Progenitor cell of endocrine pancreas (in vitro differentiated cells): ENCODE results near the gene EFCAB5. TPM values are rescaled to one million over a fixed set of nuclear protein-coding genes. Genes with fewer than 3 reads are reported as not detected.
"Not testable (repeated sequence)": the region's sequence is repeated elsewhere in the genome, so short reads cannot be mapped to it uniquely, and the experiment has no call there.

Experiments used
- DNase-seq: peaks from one replicate; pipeline ENCODE4 v3.0.0; 2021; ENCODE audit warnings: low spot score; ENCODE audit not compliant: unreplicated experiment
- H3K27ac Mint-ChIP-seq: 2 replicates; pipeline ENCODE4 v1.8.0; 2021; ENCODE audit warnings: mild to moderate bottlenecking, moderate library complexity, mixed read lengths
- H3K27me3 Mint-ChIP-seq: 2 replicates; pipeline ENCODE4 v1.8.0; 2021; ENCODE audit warnings: mixed read lengths
- H3K36me3 Mint-ChIP-seq: 2 replicates; pipeline ENCODE4 v1.8.0; 2022; ENCODE audit warnings: mixed read lengths; ENCODE audit not compliant: insufficient read depth
- H3K4me1 Mint-ChIP-seq: 2 replicates; pipeline ENCODE4 v1.8.0; 2021; ENCODE audit warnings: low read depth, mixed read lengths
- H3K4me3 Mint-ChIP-seq: 2 replicates; pipeline ENCODE4 v1.8.0; 2021; ENCODE audit warnings: low read depth, mild to moderate bottlenecking, moderate library complexity, mixed read lengths
- H3K9me3 Mint-ChIP-seq: 2 replicates; pipeline ENCODE4 v1.8.0; 2021; ENCODE audit warnings: low read depth, mixed read lengths
- CTCF ChIP-seq: fragments of 200-600 bp; sonication (generic); IDR thresholded peaks from one replicate; pipeline ENCODE4 v1.5.0; 2021; ENCODE audit warnings: antibody characterized with exemption, mild to moderate bottlenecking; ENCODE audit not compliant: unreplicated experiment
- total RNA-seq: library from RNA; stranded (reverse); gene quantifications from 2 replicates; pipeline ENCODE4 v1.2.1, GENCODE V29; 2021

Gene EFCAB5
- total RNA-seq, 1 donor from 2014 or later = not detected

GRCh38 chr17:30116661-30117551 lies 175.5 kb downstream of the EFCAB5 start, which contains the start of gene NSRP1:
Gene NSRP1, plus strand, starts transcription at chr17:30116816. Its CDS starts 28 bp downstream, at chr17:30116844.
- H3K4me3 Mint-ChIP-seq = peak within 1 kb of the TSS; percentile 97
- DNase-seq = peak; percentile 77
- no peaks in the 10 kb centered on the region for H3K27me3 Mint-ChIP-seq
- H3K36me3 Mint-ChIP-seq = peaks cover 9% of the 10 kb centered on the region
- H3K4me1 Mint-ChIP-seq = peaks cover 15% of the 10 kb centered on the region
- H3K9me3 Mint-ChIP-seq = no peaks in the 10 kb centered on the region
- no peak for TF ChIP-seq CTCF
- H3K27ac Mint-ChIP-seq = peak within 1 kb of the TSS; percentile 100

GRCh38 chr17:30117675-30118081 lies 176.2 kb downstream of the EFCAB5 start:
- Mint-ChIP-seq H3K27ac (peak overlapping the region; percentile 100), H3K4me3 (peak overlapping the region; percentile 97), H3K9me3 (no peaks in the 10 kb centered on the region), H3K27me3 (no peaks in the 10 kb centered on the region), H3K36me3 (peaks cover 9% of the 10 kb centered on the region), H3K4me1 (peaks cover 15% of the 10 kb centered on the region)
- no peak for TF ChIP-seq CTCF
- DNase-seq = no peak

- H3K9me3 Mint-ChIP-seq, H3K27ac Mint-ChIP-seq, DNase-seq, H3K36me3 Mint-ChIP-seq, H3K27me3 Mint-ChIP-seq: not testable (repeated sequence)
- Mint-ChIP-seq H3K4me3 (peak overlapping the region; percentile 97), H3K4me1 (peaks cover 15% of the 10 kb centered on the region)
Measured at GRCh38 chr17:30118635-30119034, 177.2 kb downstream of the EFCAB5 start.

- Mint-ChIP-seq H3K4me1 (peaks cover 3% of the 10 kb centered on the region), H3K27me3 (no peaks in the 10 kb centered on the region), H3K36me3 (peaks cover 9% of the 10 kb centered on the region), H3K27ac (peak overlapping the region; percentile 67), H3K4me3 (no peak overlapping the region), H3K9me3 (no peaks in the 10 kb centered on the region)
- DNase-seq = no peak
- no peak for TF ChIP-seq CTCF
Measured at GRCh38 chr17:30124273-30124796, 182.9 kb downstream of the EFCAB5 start.

GRCh38 chr17:30130121-30130520 lies 188.7 kb downstream of the EFCAB5 start:
- peaks cover 13% of the 10 kb centered on the region for H3K36me3 Mint-ChIP-seq
- no peak for DNase-seq
- no peak overlapping the region for H3K27ac Mint-ChIP-seq
- H3K4me3 Mint-ChIP-seq = no peak overlapping the region
- H3K9me3 Mint-ChIP-seq = no peaks in the 10 kb centered on the region
- H3K27me3 Mint-ChIP-seq = no peaks in the 10 kb centered on the region
- H3K4me1 Mint-ChIP-seq = peaks cover 5% of the 10 kb centered on the region
- no peak for TF ChIP-seq CTCF
